T-helper 17 cell (primary cell): ENCODE data around the gene CSGALNACT2. TPM values are rescaled to one million over a fixed set of nuclear protein-coding genes. Genes with fewer than 3 reads are reported as not detected.
A peak's percentile ranks its signal among the peaks of the same experiment; 100 is the strongest.

ENCODE experiments used
- ATAC-seq: fragments of 150-1000 bp; cut with Tn5 transposase; 2 replicates; pipeline ENCODE4 v1.10.0; 2021; ENCODE audit warnings: mild to moderate bottlenecking, moderate library complexity
- DNase-seq, 3 donors: peaks; one replicate each; pipeline versions ENCODE4 v3.0.0 to v3.0.0-alpha.2; 2020 to 2021
- H3K9me3 ChIP-seq: one replicate; pipeline ENCODE4 v1.7.0; 2013; ENCODE audit warnings: low read length, mild to moderate bottlenecking; ENCODE audit not compliant: control insufficient read depth, poor library complexity, severe bottlenecking
- H3K27ac Mint-ChIP-seq: one replicate; pipeline ENCODE4 v1.8.0; 2022; ENCODE audit warnings: mild to moderate bottlenecking, moderate library complexity, mixed read lengths
- H3K27me3 Mint-ChIP-seq: one replicate; pipeline ENCODE4 v1.8.0; 2022; ENCODE audit warnings: mixed read lengths
- H3K36me3 Mint-ChIP-seq: one replicate; pipeline ENCODE4 v1.8.0; 2022; ENCODE audit warnings: low read depth, mixed read lengths
- H3K4me1 Mint-ChIP-seq: one replicate; pipeline ENCODE4 v1.8.0; 2022; ENCODE audit warnings: mild to moderate bottlenecking, mixed read lengths
- H3K4me3 Mint-ChIP-seq: one replicate; pipeline ENCODE4 v1.8.0; 2022; ENCODE audit warnings: mild to moderate bottlenecking, moderate library complexity, mixed read lengths
- total RNA-seq, 4 donors: library from RNA in 2 of 4; stranded (reverse) in 2 of 4; gene quantifications; one replicate each; pipeline ENCODE4 v1.2.3 and lab custom pipeline; 2022 to 2026

Gene CSGALNACT2
- total RNA-seq, 2 donors from 2014 or later, result 38.9 to 51.4 TPM

GRCh38 chr10:43202657-43203447, 64.6 kb downstream of the CSGALNACT2 start:
- Mint-ChIP-seq H3K27me3 (no peaks in the 10 kb centered on the region), H3K27ac (peak overlapping the region; percentile 51), H3K36me3 (no peaks in the 10 kb centered on the region), H3K4me1 (peaks cover 9% of the 10 kb centered on the region), H3K4me3 (peak overlapping the region; percentile 90)
- H3K9me3 ChIP-seq, result no peaks in the 10 kb centered on the region
- peak; percentile 41 for ATAC-seq
- DNase-seq, result peak in 2 of 3 donors; percentile 24 to 38

- H3K4me1 Mint-ChIP-seq, result peaks cover 9% of the 10 kb centered on the region
- peak in 1 of 3 donors; percentile 12 for DNase-seq
- no peak for ATAC-seq
- H3K4me3 Mint-ChIP-seq, result peak overlapping the region; percentile 21
- no peaks in the 10 kb centered on the region for H3K9me3 ChIP-seq
- H3K27me3 Mint-ChIP-seq, result no peaks in the 10 kb centered on the region
- no peak overlapping the region for H3K27ac Mint-ChIP-seq
- no peaks in the 10 kb centered on the region for H3K36me3 Mint-ChIP-seq
Measured at GRCh38 chr10:43203448-43204041, 65.3 kb downstream of the CSGALNACT2 start.

GRCh38 chr10:43204042-43204942, 66.0 kb downstream of the CSGALNACT2 start:
- DNase-seq, result no peak
- peak overlapping the region; percentile 21 for H3K4me3 Mint-ChIP-seq
- H3K4me1 Mint-ChIP-seq, result peaks cover 9% of the 10 kb centered on the region
- H3K27ac Mint-ChIP-seq, result no peak overlapping the region
- H3K27me3 Mint-ChIP-seq, result no peaks in the 10 kb centered on the region
- peak; percentile 1 for ATAC-seq
- no peaks in the 10 kb centered on the region for H3K9me3 ChIP-seq
- no peaks in the 10 kb centered on the region for H3K36me3 Mint-ChIP-seq

GRCh38 chr10:43204943-43205671, 66.9 kb downstream of the CSGALNACT2 start:
- DNase-seq (peak in 2 of 3 donors; percentile 20 to 29), ATAC-seq (peak; percentile 72)
- Mint-ChIP-seq H3K4me1 (peaks cover 9% of the 10 kb centered on the region), H3K36me3 (no peaks in the 10 kb centered on the region), H3K27me3 (no peaks in the 10 kb centered on the region), H3K4me3 (no peak overlapping the region), H3K27ac (no peak overlapping the region)
- no peaks in the 10 kb centered on the region for H3K9me3 ChIP-seq

GRCh38 chr10:43205681-43206390, 67.6 kb downstream of the CSGALNACT2 start:
- peaks cover 9% of the 10 kb centered on the region for H3K4me1 Mint-ChIP-seq

GRCh38 chr10:43206391-43207235, 68.4 kb downstream of the CSGALNACT2 start:
- Mint-ChIP-seq H3K27me3 (no peaks in the 10 kb centered on the region), H3K4me1 (peaks cover 7% of the 10 kb centered on the region), H3K27ac (no peak overlapping the region), H3K4me3 (no peak overlapping the region), H3K36me3 (no peaks in the 10 kb centered on the region)
- peak in 2 of 3 donors; percentile 2 to 5 for DNase-seq
- ATAC-seq, result no peak
- H3K9me3 ChIP-seq, result no peaks in the 10 kb centered on the region

More at GRCh38 chr10:43205681-43206390, 67.6 kb downstream of the CSGALNACT2 start:
- H3K9me3 ChIP-seq, result no peaks in the 10 kb centered on the region
- Mint-ChIP-seq H3K27ac (no peak overlapping the region), H3K4me3 (no peak overlapping the region), H3K27me3 (no peaks in the 10 kb centered on the region), H3K36me3 (no peaks in the 10 kb centered on the region)
- ATAC-seq, result no peak
- DNase-seq, result peak in 1 of 3 donors; percentile 4

- H3K9me3 ChIP-seq, result no peaks in the 10 kb centered on the region
- no peaks in the 10 kb centered on the region for H3K36me3 Mint-ChIP-seq
- H3K27me3 Mint-ChIP-seq, result no peaks in the 10 kb centered on the region
- peaks cover 3% of the 10 kb centered on the region for H3K4me1 Mint-ChIP-seq
- H3K4me3 Mint-ChIP-seq, result no peak overlapping the region
- ATAC-seq, result no peak
- peak; percentile 2 to 7 (median 7) for DNase-seq
- no peak overlapping the region for H3K27ac Mint-ChIP-seq
Measured at GRCh38 chr10:43208147-43209073, 70.2 kb downstream of the CSGALNACT2 start.

GRCh38 chr10:43209074-43209455, 70.8 kb downstream of the CSGALNACT2 start:
- no peak overlapping the region for H3K27ac Mint-ChIP-seq
- peaks cover 2% of the 10 kb centered on the region for H3K27me3 Mint-ChIP-seq
- H3K4me1 Mint-ChIP-seq, result peaks cover 2% of the 10 kb centered on the region
- H3K4me3 Mint-ChIP-seq, result no peak overlapping the region
- H3K36me3 Mint-ChIP-seq, result no peaks in the 10 kb centered on the region
- DNase-seq (peak in 1 of 3 donors; percentile 3), ATAC-seq (no peak)
- no peaks in the 10 kb centered on the region for H3K9me3 ChIP-seq

GRCh38 chr10:43209651-43210141, 71.5 kb downstream of the CSGALNACT2 start:
- H3K4me1 Mint-ChIP-seq, result no peaks in the 10 kb centered on the region
- DNase-seq, result peak in 1 of 3 donors; percentile 5
- H3K27me3 Mint-ChIP-seq, result peaks cover 5% of the 10 kb centered on the region
- H3K4me3 Mint-ChIP-seq, result no peak overlapping the region
- ATAC-seq, result no peak
- no peak overlapping the region for H3K27ac Mint-ChIP-seq
- H3K9me3 ChIP-seq, result no peaks in the 10 kb centered on the region
- H3K36me3 Mint-ChIP-seq, result no peaks in the 10 kb centered on the region

- Mint-ChIP-seq H3K4me1 (no peaks in the 10 kb centered on the region), H3K4me3 (no peak overlapping the region), H3K27me3 (peaks cover 5% of the 10 kb centered on the region), H3K27ac (no peak overlapping the region), H3K36me3 (no peaks in the 10 kb centered on the region)
- DNase-seq (peak in 1 of 3 donors; percentile 6), ATAC-seq (no peak)
- no peaks in the 10 kb centered on the region for H3K9me3 ChIP-seq
Measured at GRCh38 chr10:43210556-43210955, 72.3 kb downstream of the CSGALNACT2 start.
